CD4-positive, alpha-beta T cell treated with Interleukin-15 for 1 hour (primary cell): ENCODE measurements around the gene ZNF462.

Source experiments
- DNase-seq: peaks from one replicate; pipeline ENCODE4 v3.0.0-alpha.2; 2020

Gene ZNF462

GRCh38 chr9:107016383-107016782, 153.4 kb downstream of the ZNF462 start:
- no peak for DNase-seq

GRCh38 chr9:107018861-107019545, 156.0 kb downstream of the ZNF462 start:
- DNase-seq = no peak

- DNase-seq = no peak
These were observed 157.1 kb downstream of the ZNF462 start for GRCh38 chr9:107020040-107020530.

- DNase-seq = no peak
These were observed 161.2 kb downstream of the ZNF462 start for GRCh38 chr9:107024193-107024592.

GRCh38 chr9:107025260-107026035, 162.5 kb downstream of the ZNF462 start:
- DNase-seq = no peak

- no peak for DNase-seq
These were observed 166.2 kb downstream of the ZNF462 start for GRCh38 chr9:107029146-107029545.

GRCh38 chr9:107033966-107034365, 171.0 kb downstream of the ZNF462 start:
- DNase-seq = no peak

- DNase-seq = no peak
These were observed 171.9 kb downstream of the ZNF462 start for GRCh38 chr9:107034831-107035230.

- DNase-seq = no peak
These were observed 173.4 kb downstream of the ZNF462 start for GRCh38 chr9:107036367-107036766.

GRCh38 chr9:107039542-107039941, 176.6 kb downstream of the ZNF462 start:
- DNase-seq = no peak

GRCh38 chr9:107042606-107043005, 179.6 kb downstream of the ZNF462 start:
- DNase-seq = no peak

- no peak for DNase-seq
These were observed 180.9 kb downstream of the ZNF462 start for GRCh38 chr9:107043886-107044285.

- DNase-seq = no peak
These were observed 181.9 kb downstream of the ZNF462 start for GRCh38 chr9:107044872-107045271.

GRCh38 chr9:107046692-107047091, 183.7 kb downstream of the ZNF462 start:
- no peak for DNase-seq

GRCh38 chr9:107049046-107049802, 186.3 kb downstream of the ZNF462 start:
- no peak for DNase-seq

- DNase-seq = no peak
These were observed 186.8 kb downstream of the ZNF462 start for GRCh38 chr9:107049803-107050184.

- DNase-seq = no peak
These were observed 188.4 kb downstream of the ZNF462 start for GRCh38 chr9:107051392-107051791.

- no peak for DNase-seq
These were observed 191.2 kb downstream of the ZNF462 start for GRCh38 chr9:107054146-107054545.

GRCh38 chr9:107059220-107059619, 196.3 kb downstream of the ZNF462 start:
- DNase-seq = no peak

GRCh38 chr9:107060062-107060461, 197.1 kb downstream of the ZNF462 start:
- no peak for DNase-seq
